ENCODE data around the gene KCNK2.

The KCNK2 gene

DNA sequence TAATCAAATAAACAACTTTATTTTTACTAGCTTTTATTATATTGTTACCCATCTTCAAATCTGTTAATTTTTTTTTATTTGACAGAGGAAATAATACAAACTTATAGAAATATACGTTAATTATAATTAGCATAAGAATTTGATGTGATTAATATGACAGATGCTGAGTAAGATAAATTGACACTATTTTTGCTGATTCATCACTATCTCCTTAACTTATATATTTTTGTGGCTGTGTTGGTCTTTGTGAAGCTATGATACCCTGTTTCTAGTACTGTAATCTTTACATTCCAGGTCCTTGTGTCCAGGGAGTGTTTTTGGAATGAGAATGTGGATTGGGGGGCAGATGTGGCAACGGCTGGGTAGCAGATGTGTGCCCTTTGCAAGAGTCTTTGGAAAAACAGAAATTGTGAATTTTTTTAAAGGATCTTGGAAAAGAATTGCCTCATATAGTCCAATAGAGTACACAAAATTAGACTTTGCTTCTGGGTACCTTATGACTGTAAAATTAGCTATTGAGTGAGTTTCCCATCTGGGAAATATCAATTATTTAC lies 102.6 kb downstream of the KCNK2 start:
- no peak overlapping the region for H3K4me3 ChIP-seq (replicated peaks; ENCODE audit: low read depth, low read length)
- TF ChIP-seq, protein P1, sequence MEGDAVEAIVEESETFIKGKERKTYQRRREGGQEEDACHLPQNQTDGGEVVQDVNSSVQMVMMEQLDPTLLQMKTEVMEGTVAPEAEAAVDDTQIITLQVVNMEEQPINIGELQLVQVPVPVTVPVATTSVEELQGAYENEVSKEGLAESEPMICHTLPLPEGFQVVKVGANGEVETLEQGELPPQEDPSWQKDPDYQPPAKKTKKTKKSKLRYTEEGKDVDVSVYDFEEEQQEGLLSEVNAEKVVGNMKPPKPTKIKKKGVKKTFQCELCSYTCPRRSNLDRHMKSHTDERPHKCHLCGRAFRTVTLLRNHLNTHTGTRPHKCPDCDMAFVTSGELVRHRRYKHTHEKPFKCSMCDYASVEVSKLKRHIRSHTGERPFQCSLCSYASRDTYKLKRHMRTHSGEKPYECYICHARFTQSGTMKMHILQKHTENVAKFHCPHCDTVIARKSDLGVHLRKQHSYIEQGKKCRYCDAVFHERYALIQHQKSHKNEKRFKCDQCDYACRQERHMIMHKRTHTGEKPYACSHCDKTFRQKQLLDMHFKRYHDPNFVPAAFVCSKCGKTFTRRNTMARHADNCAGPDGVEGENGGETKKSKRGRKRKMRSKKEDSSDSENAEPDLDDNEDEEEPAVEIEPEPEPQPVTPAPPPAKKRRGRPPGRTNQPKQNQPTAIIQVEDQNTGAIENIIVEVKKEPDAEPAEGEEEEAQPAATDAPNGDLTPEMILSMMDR (IDR thresholded peaks at IDR 0.05; ENCODE audit: insufficient read depth, low read length, poor library complexity, severe bottlenecking), result no peak
- no peak for DNase-seq (ENCODE audit: extremely low read depth, insufficient read length)
- H3K36me3 ChIP-seq (ENCODE audit: control insufficient read depth, insufficient read depth, low read length), result no peaks in the 10 kb centered on the region
- H3K27me3 ChIP-seq (replicated peaks; ENCODE audit: control insufficient read depth, insufficient read depth, low read length), result no peaks in the 10 kb centered on the region

- Histone ChIP-seq H3K36me3 (ENCODE audit: control insufficient read depth, insufficient read depth, low read length) (no peaks in the 10 kb centered on the region), H3K4me3 (replicated peaks; ENCODE audit: low read depth, low read length) (no peak overlapping the region), H3K27me3 (replicated peaks; ENCODE audit: control insufficient read depth, insufficient read depth, low read length) (no peaks in the 10 kb centered on the region)
- TF ChIP-seq, protein P1 (IDR thresholded peaks at IDR 0.05; ENCODE audit: insufficient read depth, low read length, poor library complexity, severe bottlenecking), result no peak
- DNase-seq (ENCODE audit: extremely low read depth, insufficient read length), result no peak
Measured at GRCh38 chr1:215188302-215188950, 105.9 kb downstream of the KCNK2 start.

DNA sequence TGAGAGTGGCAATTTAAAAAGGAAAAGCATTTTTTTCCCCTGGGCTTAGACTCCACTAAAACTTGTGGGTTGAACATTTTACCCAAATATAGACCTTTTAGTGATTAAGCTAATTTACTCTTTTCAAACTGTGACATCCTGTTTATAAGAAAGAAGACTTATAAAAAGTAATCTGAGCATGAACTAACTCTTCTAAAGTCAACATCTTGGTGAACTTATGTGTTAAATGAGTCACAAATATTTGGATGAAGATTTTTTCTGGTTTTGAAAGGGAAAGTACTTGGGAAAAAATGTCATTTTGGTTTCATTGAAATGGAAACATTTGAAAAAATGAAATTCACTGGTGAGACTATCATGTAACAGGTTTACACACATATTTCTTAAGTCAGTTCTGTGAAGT lies 109.8 kb downstream of the KCNK2 start:
- TF ChIP-seq, protein P1 (IDR thresholded peaks at IDR 0.05; ENCODE audit: insufficient read depth, low read length, poor library complexity, severe bottlenecking), result no peak
- Histone ChIP-seq H3K27me3 (replicated peaks; ENCODE audit: control insufficient read depth, insufficient read depth, low read length) (no peaks in the 10 kb centered on the region), H3K36me3 (ENCODE audit: control insufficient read depth, insufficient read depth, low read length) (no peaks in the 10 kb centered on the region), H3K4me3 (replicated peaks; ENCODE audit: low read depth, low read length) (no peak overlapping the region)
- DNase-seq (ENCODE audit: extremely low read depth, insufficient read length), result no peak

DNA sequence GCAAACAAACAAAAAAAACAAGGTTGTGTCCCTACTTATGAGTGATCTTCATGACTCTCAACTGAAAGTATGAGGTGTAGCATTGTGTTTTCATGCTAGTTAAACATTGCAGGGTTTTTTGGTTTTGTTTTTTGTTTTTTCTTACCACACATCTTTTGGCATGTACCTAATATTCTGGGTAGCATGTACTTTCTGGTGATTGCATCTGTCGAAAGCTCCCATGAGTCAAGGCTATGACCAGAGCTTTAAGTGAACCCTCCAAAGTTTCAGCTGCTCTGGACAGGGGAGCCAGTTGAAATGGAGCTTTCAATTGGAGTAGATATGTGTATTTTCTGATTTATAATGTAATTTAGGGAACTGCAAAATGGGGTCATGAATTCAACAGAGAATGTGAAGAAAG lies 115.5 kb downstream of the KCNK2 start:
- H3K27me3 ChIP-seq (replicated peaks; ENCODE audit: control insufficient read depth, insufficient read depth, low read length), result no peaks in the 10 kb centered on the region
- no peak overlapping the region for H3K4me3 ChIP-seq (replicated peaks; ENCODE audit: low read depth, low read length)
- no peaks in the 10 kb centered on the region for H3K36me3 ChIP-seq (ENCODE audit: control insufficient read depth, insufficient read depth, low read length)
- TF ChIP-seq, protein P1 (IDR thresholded peaks at IDR 0.05; ENCODE audit: insufficient read depth, low read length, poor library complexity, severe bottlenecking), result no peak
- DNase-seq (ENCODE audit: extremely low read depth, insufficient read length), result no peak

DNA sequence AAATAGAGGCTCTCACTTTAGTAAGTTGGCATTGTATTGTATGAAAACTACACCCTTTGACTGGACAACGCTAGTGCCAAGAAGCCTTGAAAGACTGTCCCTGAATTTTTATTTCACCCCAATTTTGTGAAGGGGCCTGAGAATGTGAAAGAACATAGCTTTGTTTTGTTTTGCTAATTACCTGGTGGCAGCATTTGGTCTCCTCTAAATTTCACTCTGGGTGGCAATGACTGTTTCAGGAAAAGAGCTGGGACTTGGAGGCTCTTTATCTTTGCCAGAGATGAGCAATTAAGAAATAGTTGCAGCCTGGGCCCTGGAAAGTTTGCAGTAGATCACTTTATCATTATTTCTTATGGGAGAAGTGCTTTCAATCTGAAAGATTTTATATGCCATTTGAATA lies 117.6 kb downstream of the KCNK2 start:
- Histone ChIP-seq H3K36me3 (ENCODE audit: control insufficient read depth, insufficient read depth, low read length) (no peaks in the 10 kb centered on the region), H3K4me3 (replicated peaks; ENCODE audit: low read depth, low read length) (no peak overlapping the region), H3K27me3 (replicated peaks; ENCODE audit: control insufficient read depth, insufficient read depth, low read length) (no peaks in the 10 kb centered on the region)
- TF ChIP-seq, protein P1 (IDR thresholded peaks at IDR 0.05; ENCODE audit: insufficient read depth, low read length, poor library complexity, severe bottlenecking), result no peak
- no peak for DNase-seq (ENCODE audit: extremely low read depth, insufficient read length)

Measured in GM06990 (cell line).